Measurements from ENCODE around the gene THOC5. TPM values are rescaled to one million over a fixed set of nuclear protein-coding genes. Genes with fewer than 3 reads are reported as not detected.
"Not testable (repeated sequence)": the region's sequence is repeated elsewhere in the genome, so short reads cannot be mapped to it uniquely, and the experiment has no call there.

THOC5 gene
- total RNA-seq, 4 donors from 2014 or later: 38.6 to 56.1 (median 48.6) TPM

DNA sequence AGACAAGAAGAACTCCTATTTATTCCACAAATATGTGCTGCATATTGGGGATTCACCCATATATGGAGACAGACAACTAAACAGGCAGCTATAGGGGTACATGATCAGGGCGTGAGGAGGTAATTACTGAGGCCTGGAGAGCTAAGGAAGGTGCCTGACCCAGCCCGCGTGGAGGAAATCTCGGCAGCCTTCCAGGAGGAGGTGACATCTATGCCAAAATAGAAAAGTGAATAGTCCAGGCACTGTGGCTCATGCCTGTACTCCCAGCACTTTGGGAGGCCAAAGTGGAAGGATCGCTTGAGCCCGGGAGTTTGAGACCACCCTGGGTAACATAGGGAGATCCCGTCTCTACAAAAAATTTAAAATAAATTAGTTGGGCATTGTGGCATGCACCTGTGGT, 13.8 kb upstream of the THOC5 start:
- Histone ChIP-seq H3K27ac (replicated peaks in 1 of 4) (no peak overlapping the region), H3K36me3 (peaks cover 11 to 85% (median 31%) of the 10 kb centered on the region in 4 donors), H3K4me1 (no peaks in the 10 kb centered on the region), H3K27me3 (no peaks in the 10 kb centered on the region), H3K4me3 (no peak overlapping the region), H3K9me3 (no peaks in the 10 kb centered on the region)
- intact Hi-C loops (cut with DNase I): no loop called here
- WGBS: 84% methylated on average over 7 of the region's 7 CpGs
- no peak for DNase-seq (ENCODE audit: extremely low spot score)
- no peak for TF ChIP-seq EP300 (IDR thresholded peaks at IDR 0.05)
- no peak for TF ChIP-seq POLR2AphosphoS5 (IDR thresholded peaks at IDR 0.05)
- TF ChIP-seq POLR2A (IDR thresholded peaks at IDR 0.05; ENCODE audit: low read depth): no peak
- TF ChIP-seq, protein P1, sequence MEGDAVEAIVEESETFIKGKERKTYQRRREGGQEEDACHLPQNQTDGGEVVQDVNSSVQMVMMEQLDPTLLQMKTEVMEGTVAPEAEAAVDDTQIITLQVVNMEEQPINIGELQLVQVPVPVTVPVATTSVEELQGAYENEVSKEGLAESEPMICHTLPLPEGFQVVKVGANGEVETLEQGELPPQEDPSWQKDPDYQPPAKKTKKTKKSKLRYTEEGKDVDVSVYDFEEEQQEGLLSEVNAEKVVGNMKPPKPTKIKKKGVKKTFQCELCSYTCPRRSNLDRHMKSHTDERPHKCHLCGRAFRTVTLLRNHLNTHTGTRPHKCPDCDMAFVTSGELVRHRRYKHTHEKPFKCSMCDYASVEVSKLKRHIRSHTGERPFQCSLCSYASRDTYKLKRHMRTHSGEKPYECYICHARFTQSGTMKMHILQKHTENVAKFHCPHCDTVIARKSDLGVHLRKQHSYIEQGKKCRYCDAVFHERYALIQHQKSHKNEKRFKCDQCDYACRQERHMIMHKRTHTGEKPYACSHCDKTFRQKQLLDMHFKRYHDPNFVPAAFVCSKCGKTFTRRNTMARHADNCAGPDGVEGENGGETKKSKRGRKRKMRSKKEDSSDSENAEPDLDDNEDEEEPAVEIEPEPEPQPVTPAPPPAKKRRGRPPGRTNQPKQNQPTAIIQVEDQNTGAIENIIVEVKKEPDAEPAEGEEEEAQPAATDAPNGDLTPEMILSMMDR (IDR thresholded peaks at IDR 0.05): no peak

DNA sequence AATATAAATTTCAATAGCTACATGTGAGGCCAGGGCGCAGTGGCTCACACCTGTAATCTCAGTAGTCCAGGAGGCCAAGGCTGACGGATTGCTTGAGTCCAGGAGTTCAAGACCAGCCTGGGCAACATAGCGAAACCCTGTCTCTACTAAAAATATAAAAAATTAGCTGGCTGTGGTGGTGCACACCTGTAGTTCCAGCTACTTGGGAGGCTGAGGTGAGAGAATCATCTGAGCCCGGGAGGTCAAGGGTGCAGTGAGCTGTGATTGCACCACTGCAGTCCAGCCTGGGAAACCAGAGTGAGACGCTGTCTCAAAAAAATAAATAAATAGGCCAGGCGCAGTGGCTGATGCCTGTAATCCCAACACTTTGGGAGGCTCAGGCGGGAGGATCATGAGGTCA, 13.0 kb upstream of the THOC5 start:
- DNase-seq (ENCODE audit: extremely low spot score); H3K4me3 ChIP-seq; H3K4me1 ChIP-seq; H3K9me3 ChIP-seq; H3K27me3 ChIP-seq; H3K27ac ChIP-seq (replicated peaks in 1 of 4); intact Hi-C loops (cut with DNase I): not testable (repeated sequence)
- WGBS: 96% methylated on average over 7 of the region's 7 CpGs
- H3K36me3 ChIP-seq: peaks cover 14 to 94% (median 37%) of the 10 kb centered on the region in 4 donors

DNA sequence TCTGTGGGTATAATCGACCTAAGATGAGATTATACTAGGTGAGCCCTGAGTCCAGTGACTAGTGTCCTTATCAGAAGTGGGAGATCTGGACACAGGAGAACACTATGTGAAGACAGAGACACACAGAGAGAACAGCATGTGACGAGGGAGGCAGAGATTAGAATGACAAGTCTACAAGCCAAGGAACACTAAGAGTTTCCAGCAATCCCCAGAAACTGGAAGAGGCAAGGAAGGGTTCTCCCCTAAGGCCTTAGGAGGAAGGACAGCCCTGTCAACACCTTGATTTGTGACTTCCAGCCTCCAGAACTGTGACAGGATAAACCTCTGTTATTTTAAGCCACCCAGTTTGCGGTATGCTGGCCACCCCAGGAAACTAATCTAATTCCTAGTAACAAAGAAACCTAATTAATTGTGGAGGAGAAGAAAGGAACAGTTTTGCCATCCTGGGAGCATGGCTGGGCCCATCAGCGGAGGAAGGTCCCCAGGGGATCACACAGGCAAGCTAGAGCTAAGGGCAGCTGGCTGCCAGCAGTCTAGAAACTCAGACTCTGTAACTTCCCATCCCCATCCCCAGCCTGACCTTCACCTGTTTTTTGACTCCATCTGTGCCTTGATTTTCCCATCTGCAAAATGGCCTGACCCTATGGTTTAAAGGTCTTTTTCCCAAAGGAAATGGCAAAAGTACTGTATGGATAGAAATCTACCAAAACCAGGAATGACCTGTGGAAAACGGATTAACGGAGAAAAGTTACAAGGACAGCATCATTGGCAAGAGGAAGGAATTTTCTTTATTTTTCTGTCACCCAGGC, 10.3 kb upstream of the THOC5 start:
- no peak overlapping the region for H3K27ac ChIP-seq (replicated peaks in 1 of 4)
- intact Hi-C loops (cut with DNase I): no loop called here

DNA sequence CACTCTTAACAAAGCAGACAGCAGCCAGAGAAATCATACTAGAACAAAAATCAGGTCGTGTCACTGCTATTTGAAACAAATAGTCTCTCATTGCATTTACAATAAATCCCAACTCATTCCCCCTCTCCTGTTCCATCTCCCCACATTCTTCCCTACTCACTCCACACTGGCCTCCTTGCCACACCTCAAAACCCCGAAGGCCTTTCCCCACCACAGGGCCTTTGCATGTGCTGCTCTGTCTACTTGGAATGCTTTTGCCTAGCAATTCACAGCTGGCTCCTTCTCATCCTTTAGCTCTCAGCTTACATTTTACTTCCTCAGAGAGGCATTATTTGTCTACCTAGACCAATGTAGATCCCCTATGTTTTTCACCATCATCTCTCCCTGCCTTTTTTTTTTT, 6.3 kb upstream of the THOC5 start:
- Histone ChIP-seq H3K36me3 (peaks cover 21 to 99% (median 58%) of the 10 kb centered on the region in 4 donors), H3K27ac (replicated peaks in 1 of 4) (no peak overlapping the region), H3K4me1 (peaks cover under 1 to 1% (median under 1%) of the 10 kb centered on the region in 4 donors), H3K27me3 (no peaks in the 10 kb centered on the region), H3K9me3 (no peaks in the 10 kb centered on the region), H3K4me3 (no peak overlapping the region)
- DNase-seq (ENCODE audit: extremely low spot score): no peak
- WGBS: 94% methylated on average over 2 of the region's 2 CpGs
- intact Hi-C loops (cut with DNase I): no loop called here
- TF ChIP-seq POLR2AphosphoS5 (IDR thresholded peaks at IDR 0.05) (no peak), POLR2A (IDR thresholded peaks at IDR 0.05; ENCODE audit: low read depth) (no peak)

More for the DNA sequence above, 10.3 kb upstream of the THOC5 start:
- 86% methylated on average over 6 of the region's 6 CpGs for WGBS
- Histone ChIP-seq H3K9me3 (no peaks in the 10 kb centered on the region), H3K36me3 (peaks cover 17 to 99% (median 43%) of the 10 kb centered on the region in 4 donors), H3K27me3 (no peaks in the 10 kb centered on the region), H3K4me3 (no peak overlapping the region), H3K4me1 (no peaks in the 10 kb centered on the region)
- DNase-seq (ENCODE audit: extremely low spot score): no peak
- no peak for TF ChIP-seq POLR2A (IDR thresholded peaks at IDR 0.05; ENCODE audit: low read depth)
- TF ChIP-seq EP300 (IDR thresholded peaks at IDR 0.05): no peak
- TF ChIP-seq, protein P1 (IDR thresholded peaks at IDR 0.05): no peak
- no peak for TF ChIP-seq POLR2AphosphoS5 (IDR thresholded peaks at IDR 0.05)

DNA sequence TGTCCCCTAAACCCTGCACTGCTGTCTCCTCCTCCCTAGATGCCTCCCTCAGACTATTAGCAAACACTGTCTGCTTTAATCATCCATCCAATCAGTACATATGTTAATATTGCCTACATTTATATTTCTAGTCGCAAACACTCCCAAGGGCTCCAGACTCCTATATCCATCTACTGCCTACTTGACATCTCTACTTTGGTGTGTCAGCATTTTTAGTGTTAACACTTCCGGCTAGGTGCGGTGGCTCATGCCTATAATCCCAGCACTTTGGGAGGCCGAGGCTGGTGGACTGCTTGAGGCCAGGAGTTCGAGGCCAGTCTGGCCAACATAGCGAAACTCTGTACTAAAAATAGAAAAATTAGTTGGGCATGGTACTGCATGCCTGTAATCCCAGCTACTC, 5.5 kb upstream of the THOC5 start:
- Histone ChIP-seq H3K27ac (replicated peaks in 1 of 4) (no peak overlapping the region), H3K4me3 (no peak overlapping the region), H3K27me3 (no peaks in the 10 kb centered on the region), H3K36me3 (peaks cover 21 to 91% (median 55%) of the 10 kb centered on the region in 4 donors), H3K9me3 (no peaks in the 10 kb centered on the region), H3K4me1 (peaks cover 9% of the 10 kb centered on the region in 4 donors)
- no peak for DNase-seq (ENCODE audit: extremely low spot score)
- intact Hi-C loops (cut with DNase I): no loop called here
- 100% methylated on average over 6 of the region's 6 CpGs for WGBS
- no peak for TF ChIP-seq EP300 (IDR thresholded peaks at IDR 0.05)
- no peak for TF ChIP-seq POLR2AphosphoS5 (IDR thresholded peaks at IDR 0.05)
- TF ChIP-seq, protein P1 (IDR thresholded peaks at IDR 0.05): no peak
- TF ChIP-seq POLR2A (IDR thresholded peaks at IDR 0.05; ENCODE audit: low read depth): no peak

All from esophagus muscularis mucosa (tissue), 4 donors.